HUES6 (cell line): Measurements from ENCODE around the gene MRI1.

ENCODE experiments used
- H3K27ac ChIP-seq: 2 replicates; pipeline ENCODE4 v1.7.0; 2013; ENCODE audit warnings: low read depth, mild to moderate bottlenecking, low read length, inconsistent platforms
- H3K27me3 ChIP-seq: 2 replicates; pipeline ENCODE4 v1.6.1; 2013; ENCODE audit warnings: low read length; ENCODE audit not compliant: control insufficient read depth, insufficient read depth
- H3K36me3 ChIP-seq: 2 replicates; pipeline ENCODE4 v1.6.1; 2013; ENCODE audit warnings: low read length; ENCODE audit not compliant: control insufficient read depth, insufficient read depth
- H3K4me1 ChIP-seq: 2 replicates; pipeline ENCODE4 v1.6.1; 2013; ENCODE audit warnings: low read length; ENCODE audit not compliant: control insufficient read depth, insufficient read depth
- H3K4me3 ChIP-seq: 2 replicates; pipeline ENCODE4 v1.5.1; 2013; ENCODE audit warnings: low read depth, low read length
- H3K9ac ChIP-seq: one replicate; pipeline ENCODE4 v1.6.1; 2013; ENCODE audit warnings: mild to moderate bottlenecking, low read length
- H3K9me3 ChIP-seq: 2 replicates; pipeline ENCODE4 v1.6.1; 2013; ENCODE audit warnings: low read depth, low read length; ENCODE audit not compliant: control insufficient read depth, insufficient read depth

MRI1 gene

GRCh38 chr19:13764101-13764807 lies at the start of gene MRI1:
MRI1 (plus strand) TSS chr19:13764522; CDS start chr19:13764589, 67 bp downstream.
- peaks cover 10% of the 10 kb centered on the region; the same call in 1 of the 2 replicates for H3K4me1 ChIP-seq
- H3K4me3 ChIP-seq: peak within 1 kb of the TSS; percentile 72
- no peaks in the 10 kb centered on the region for H3K9me3 ChIP-seq
- peaks cover 38% of the 10 kb centered on the region for H3K36me3 ChIP-seq
- H3K27me3 ChIP-seq: no peaks in the 10 kb centered on the region
- peak within 1 kb of the TSS; percentile 88 for H3K9ac ChIP-seq
- no peak within 1 kb of the TSS for H3K27ac ChIP-seq

GRCh38 chr19:13717194-13717643 lies 47.1 kb upstream of the MRI1 start:
- no peaks in the 10 kb centered on the region for H3K27me3 ChIP-seq
- peaks cover 17% of the 10 kb centered on the region for H3K9me3 ChIP-seq
- H3K27ac ChIP-seq: no peak overlapping the region
- no peak overlapping the region for H3K4me3 ChIP-seq
- H3K36me3 ChIP-seq: no peaks in the 10 kb centered on the region
- H3K4me1 ChIP-seq: no peaks in the 10 kb centered on the region
- H3K9ac ChIP-seq: no peak overlapping the region

- Histone ChIP-seq H3K27me3 (no peaks in the 10 kb centered on the region), H3K9ac (no peak overlapping the region), H3K36me3 (no peaks in the 10 kb centered on the region), H3K4me1 (no peaks in the 10 kb centered on the region), H3K27ac (no peak overlapping the region), H3K4me3 (no peak overlapping the region), H3K9me3 (peaks cover 17% of the 10 kb centered on the region)
These were observed 45.6 kb upstream of the MRI1 start for GRCh38 chr19:13718733-13719132.

- Histone ChIP-seq H3K9me3 (no peaks in the 10 kb centered on the region), H3K36me3 (no peaks in the 10 kb centered on the region), H3K27me3 (no peaks in the 10 kb centered on the region), H3K4me3 (no peak overlapping the region), H3K27ac (no peak overlapping the region), H3K9ac (no peak overlapping the region), H3K4me1 (no peaks in the 10 kb centered on the region)
These were observed 42.2 kb upstream of the MRI1 start for GRCh38 chr19:13722146-13722545.

GRCh38 chr19:13723206-13723605 lies 41.1 kb upstream of the MRI1 start:
- Histone ChIP-seq H3K27me3 (no peaks in the 10 kb centered on the region), H3K27ac (no peak overlapping the region), H3K36me3 (no peaks in the 10 kb centered on the region), H3K4me3 (no peak overlapping the region), H3K9me3 (no peaks in the 10 kb centered on the region), H3K4me1 (no peaks in the 10 kb centered on the region), H3K9ac (no peak overlapping the region)

GRCh38 chr19:13726323-13726722 lies 38.0 kb upstream of the MRI1 start:
- Histone ChIP-seq H3K27ac (no peak overlapping the region), H3K4me1 (peaks cover 16% of the 10 kb centered on the region), H3K27me3 (no peaks in the 10 kb centered on the region), H3K4me3 (no peak overlapping the region), H3K9me3 (no peaks in the 10 kb centered on the region), H3K9ac (no peak overlapping the region), H3K36me3 (no peaks in the 10 kb centered on the region)

- Histone ChIP-seq H3K27me3 (no peaks in the 10 kb centered on the region), H3K9ac (no peak overlapping the region), H3K27ac (no peak overlapping the region), H3K9me3 (no peaks in the 10 kb centered on the region), H3K4me3 (no peak overlapping the region), H3K4me1 (peaks cover 19% of the 10 kb centered on the region), H3K36me3 (no peaks in the 10 kb centered on the region)
These were observed 36.5 kb upstream of the MRI1 start for GRCh38 chr19:13727798-13728197.

- Histone ChIP-seq H3K36me3 (no peaks in the 10 kb centered on the region), H3K4me3 (no peak overlapping the region), H3K9me3 (no peaks in the 10 kb centered on the region), H3K4me1 (peaks cover 19% of the 10 kb centered on the region), H3K27ac (no peak overlapping the region), H3K9ac (no peak overlapping the region), H3K27me3 (no peaks in the 10 kb centered on the region)
These were observed 34.5 kb upstream of the MRI1 start for GRCh38 chr19:13729859-13730258.

- peak overlapping the region; percentile 67 for H3K4me3 ChIP-seq
- H3K9me3 ChIP-seq: no peaks in the 10 kb centered on the region
- peaks cover 19% of the 10 kb centered on the region for H3K4me1 ChIP-seq
- H3K27ac ChIP-seq: peak overlapping the region; percentile 83
- no peaks in the 10 kb centered on the region for H3K27me3 ChIP-seq
- no peaks in the 10 kb centered on the region for H3K36me3 ChIP-seq
- peak overlapping the region; percentile 74 for H3K9ac ChIP-seq
These were observed 33.0 kb upstream of the MRI1 start for GRCh38 chr19:13731147-13731964.

- Histone ChIP-seq H3K27ac (no peak overlapping the region), H3K4me1 (peaks cover 19% of the 10 kb centered on the region), H3K4me3 (peak overlapping the region; percentile 67), H3K27me3 (no peaks in the 10 kb centered on the region), H3K9me3 (no peaks in the 10 kb centered on the region), H3K36me3 (no peaks in the 10 kb centered on the region), H3K9ac (no peak overlapping the region)
These were observed 32.0 kb upstream of the MRI1 start for GRCh38 chr19:13732337-13732736.

GRCh38 chr19:13734751-13735150 lies 29.6 kb upstream of the MRI1 start:
- H3K9ac ChIP-seq: no peak overlapping the region
- no peaks in the 10 kb centered on the region for H3K9me3 ChIP-seq
- H3K36me3 ChIP-seq: 0 out of 2 replicates have a peak, but pooled peaks cover 3% of the 10 kb centered on the region
- H3K27ac ChIP-seq: no peak overlapping the region
- no peaks in the 10 kb centered on the region for H3K27me3 ChIP-seq
- H3K4me1 ChIP-seq: peaks cover 16% of the 10 kb centered on the region
- H3K4me3 ChIP-seq: no peak overlapping the region
